GM18502 (cell line): ENCODE data around the gene MEIS2.

ENCODE experiments used
- ATAC-seq: cut with Tn5 transposase; IDR thresholded peaks from one replicate; pipeline ENCODE4 v1.9.1; 2021; ENCODE audit warnings: mild to moderate bottlenecking; ENCODE audit not compliant: unreplicated experiment, poor library complexity

Gene MEIS2

GRCh38 chr15:37115538-37115937, 15.2 kb upstream of the MEIS2 start:
- no peak for ATAC-seq

GRCh38 chr15:37112971-37113670, 12.8 kb upstream of the MEIS2 start:
- ATAC-seq, result no peak

GRCh38 chr15:37112171-37112570, 11.8 kb upstream of the MEIS2 start:
- no peak for ATAC-seq

- no peak for ATAC-seq
These were observed 11.0 kb upstream of the MEIS2 start for GRCh38 chr15:37111427-37111717.

- ATAC-seq, result no peak
These were observed 9.7 kb upstream of the MEIS2 start for GRCh38 chr15:37109872-37110572.

- ATAC-seq, result no peak
These were observed 9.0 kb upstream of the MEIS2 start for GRCh38 chr15:37109168-37109871.

- ATAC-seq, result no peak
These were observed 8.2 kb upstream of the MEIS2 start for GRCh38 chr15:37108381-37109167.

GRCh38 chr15:37107744-37108380, 7.5 kb upstream of the MEIS2 start:
- no peak for ATAC-seq

- no peak for ATAC-seq
These were observed 6.9 kb upstream of the MEIS2 start for GRCh38 chr15:37107071-37107743.

- ATAC-seq, result no peak
These were observed 6.2 kb upstream of the MEIS2 start for GRCh38 chr15:37106490-37107001.

- no peak for ATAC-seq
These were observed 5.5 kb upstream of the MEIS2 start for GRCh38 chr15:37105889-37106288.

GRCh38 chr15:37105029-37105428, 4.7 kb upstream of the MEIS2 start:
- no peak for ATAC-seq

- ATAC-seq, result no peak
These were observed 4.2 kb upstream of the MEIS2 start for GRCh38 chr15:37104424-37104981.

GRCh38 chr15:37103475-37104423, 3.4 kb upstream of the MEIS2 start:
- no peak for ATAC-seq

GRCh38 chr15:37103163-37103435, 2.8 kb upstream of the MEIS2 start:
- no peak for ATAC-seq

GRCh38 chr15:37102305-37103162, 2.2 kb upstream of the MEIS2 start:
- ATAC-seq, result no peak

- no peak for ATAC-seq
These were observed 1.6 kb upstream of the MEIS2 start for GRCh38 chr15:37101980-37102304.

- peak; percentile 15 for ATAC-seq
These were observed 542 bp upstream of the MEIS2 start for GRCh38 chr15:37100966-37101215.
